ENCODE measurements around the gene UNC13A.
"Not testable (repeated sequence)": the region's sequence is repeated elsewhere in the genome, so short reads cannot be mapped to it uniquely, and the experiment has no call there.

The UNC13A gene

GRCh38 chr19:17575871-17576757, 112.0 kb downstream of the UNC13A start:
- no peak for DNase-seq (ENCODE audit: low read depth in 4 of 4, low spot score in 1 of 4)

- DNase-seq (ENCODE audit: low read depth in 4 of 4, low spot score in 1 of 4): no peak
Observed at GRCh38 chr19:17572638-17573037, 115.5 kb downstream of the UNC13A start.

GRCh38 chr19:17570791-17571190, 117.4 kb downstream of the UNC13A start:
- DNase-seq (ENCODE audit: low read depth in 4 of 4, low spot score in 1 of 4): no peak

DNA sequence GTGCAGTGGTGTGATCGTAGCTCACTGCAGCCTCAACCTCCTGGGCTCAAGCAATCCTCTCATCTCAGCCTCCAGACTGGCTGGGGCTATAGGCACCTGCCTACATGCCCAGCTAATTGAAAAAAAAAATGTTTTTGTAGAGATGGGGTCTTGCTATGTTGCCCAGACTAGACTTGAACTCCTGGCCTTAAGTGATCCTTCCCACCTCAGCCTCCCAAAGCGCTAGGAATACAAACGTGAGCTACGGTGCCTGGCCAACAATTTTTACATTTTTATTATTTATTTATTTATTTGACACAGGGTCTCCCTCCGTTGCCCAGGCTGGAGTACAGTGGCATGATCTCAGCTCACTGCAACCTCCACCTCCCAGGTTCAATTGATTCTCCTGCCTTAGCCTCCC, 117.9 kb downstream of the UNC13A start:
- DNase-seq (ENCODE audit: low read depth in 4 of 4, low spot score in 1 of 4): not testable (repeated sequence)

DNA sequence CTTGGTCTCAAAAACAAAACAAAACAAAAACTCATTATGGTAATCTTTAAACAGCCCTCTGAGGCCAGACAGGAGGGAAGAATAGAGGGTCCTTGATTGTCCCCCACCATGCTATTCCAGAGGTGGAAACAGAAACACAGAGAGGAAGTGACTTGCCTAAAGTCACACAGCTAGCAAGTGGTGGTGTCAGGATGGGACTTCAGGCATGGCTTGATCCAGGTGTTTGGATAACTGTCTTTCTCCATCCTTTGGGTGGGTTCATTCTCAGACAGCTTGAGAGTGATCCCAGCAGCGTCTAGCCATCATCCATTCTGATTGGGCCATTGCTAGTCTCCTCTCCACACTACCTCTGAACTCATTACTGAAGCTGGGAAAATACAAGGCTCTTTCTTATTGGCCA, 120.2 kb downstream of the UNC13A start:
- DNase-seq (ENCODE audit: low read depth in 4 of 4, low spot score in 1 of 4): no peak

- no peak for DNase-seq (ENCODE audit: low read depth in 4 of 4, low spot score in 1 of 4)
Observed at GRCh38 chr19:17565611-17566010, 122.5 kb downstream of the UNC13A start.

- DNase-seq (ENCODE audit: low read depth in 4 of 4, low spot score in 1 of 4): no peak
Observed at GRCh38 chr19:17564781-17565180, 123.4 kb downstream of the UNC13A start.

GRCh38 chr19:17562561-17562960, 125.6 kb downstream of the UNC13A start:
- DNase-seq (ENCODE audit: low read depth in 4 of 4, low spot score in 1 of 4): no peak

- DNase-seq (ENCODE audit: low read depth in 4 of 4, low spot score in 1 of 4): no peak
Observed at GRCh38 chr19:17562097-17562496, 126.1 kb downstream of the UNC13A start.

- no peak for DNase-seq (ENCODE audit: low read depth in 4 of 4, low spot score in 1 of 4)
Observed at GRCh38 chr19:17560205-17560595, 128.0 kb downstream of the UNC13A start.

- no peak for DNase-seq (ENCODE audit: low read depth in 4 of 4, low spot score in 1 of 4)
Observed at GRCh38 chr19:17557466-17557865, 130.7 kb downstream of the UNC13A start.

DNA sequence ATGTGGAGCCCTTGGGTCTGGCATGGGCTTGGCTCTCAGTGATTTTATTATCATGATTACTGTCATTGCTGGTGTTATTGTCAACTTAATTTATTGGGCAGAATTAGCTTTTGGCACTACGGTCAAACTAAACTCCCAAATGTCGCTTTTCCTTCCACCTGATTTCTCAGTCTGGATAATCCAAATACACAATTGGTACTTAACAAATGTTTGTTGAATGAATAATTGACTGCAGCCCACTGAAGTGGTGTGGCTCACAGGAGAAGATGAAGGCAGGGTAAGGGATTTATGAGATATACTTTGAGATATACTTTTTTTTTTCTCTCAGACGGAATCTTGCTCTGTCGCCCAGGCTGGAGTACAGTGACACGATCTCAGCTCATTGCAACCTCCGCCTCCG, 131.2 kb downstream of the UNC13A start:
- DNase-seq (ENCODE audit: low read depth in 4 of 4, low spot score in 1 of 4): no peak

- peak in 3 of 4 experiments; percentile 17 to 28 (median 27) for DNase-seq (ENCODE audit: low read depth in 4 of 4, low spot score in 1 of 4)
Observed at GRCh38 chr19:17555929-17556813, 132.0 kb downstream of the UNC13A start.

DNA sequence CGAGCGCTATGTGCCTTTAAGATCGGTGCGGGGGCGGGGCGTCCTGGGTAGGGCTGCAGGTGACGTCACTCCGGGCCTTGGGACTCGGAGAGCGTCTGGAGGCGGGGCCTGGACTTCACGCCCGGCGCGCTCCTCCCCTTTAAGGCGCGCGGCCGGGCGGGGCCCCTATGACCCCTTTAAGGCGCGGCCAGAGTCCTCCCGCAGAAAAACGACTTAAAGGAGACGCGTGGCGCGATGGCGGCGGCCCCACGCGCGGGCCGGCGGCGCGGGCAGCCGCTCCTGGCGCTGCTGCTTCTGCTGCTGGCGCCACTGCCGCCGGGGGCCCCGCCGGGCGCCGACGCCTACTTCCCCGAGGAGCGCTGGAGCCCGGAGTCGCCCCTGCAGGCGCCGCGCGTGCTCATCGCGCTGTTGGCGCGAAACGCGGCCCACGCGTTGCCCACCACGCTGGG, 132.7 kb downstream of the UNC13A start, which contains the start of gene COLGALT1:
TSS of gene COLGALT1 (plus strand) at position 170 of the 449 bp plus-strand sequence. CDS start at position 235, 65 bp downstream.
- DNase-seq (ENCODE audit: low read depth in 4 of 4, low spot score in 1 of 4): peak; percentile 99 to 100 (median 100)

DNA sequence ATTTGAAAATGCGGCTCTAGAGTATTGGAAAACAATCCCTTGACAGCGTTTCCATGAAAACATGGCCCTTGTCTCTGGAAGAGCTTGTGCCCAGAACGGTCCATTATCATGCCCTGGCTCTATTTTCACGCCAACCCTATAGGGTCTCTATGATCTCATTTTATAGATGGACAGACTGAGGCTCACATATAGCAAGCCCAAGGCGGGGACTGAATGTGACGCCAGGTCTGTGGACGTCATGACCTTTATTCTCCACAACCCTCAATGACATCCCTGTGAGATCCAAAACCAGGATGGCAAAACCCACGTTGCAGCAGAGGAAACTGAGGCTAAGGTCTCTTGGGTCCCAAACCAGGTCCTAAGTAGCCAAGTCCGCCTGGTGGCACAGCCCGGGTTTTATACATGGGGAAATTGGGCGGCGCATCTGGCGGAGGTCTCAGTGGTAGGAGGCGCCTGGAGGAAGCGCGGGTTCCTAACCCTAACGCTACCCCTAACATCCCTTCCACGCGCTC, 133.1 kb downstream of the UNC13A start:
- DNase-seq (ENCODE audit: low read depth in 4 of 4, low spot score in 1 of 4): no peak

- DNase-seq (ENCODE audit: low read depth in 4 of 4, low spot score in 1 of 4): no peak
Observed at GRCh38 chr19:17553256-17553655, 134.9 kb downstream of the UNC13A start.

DNA sequence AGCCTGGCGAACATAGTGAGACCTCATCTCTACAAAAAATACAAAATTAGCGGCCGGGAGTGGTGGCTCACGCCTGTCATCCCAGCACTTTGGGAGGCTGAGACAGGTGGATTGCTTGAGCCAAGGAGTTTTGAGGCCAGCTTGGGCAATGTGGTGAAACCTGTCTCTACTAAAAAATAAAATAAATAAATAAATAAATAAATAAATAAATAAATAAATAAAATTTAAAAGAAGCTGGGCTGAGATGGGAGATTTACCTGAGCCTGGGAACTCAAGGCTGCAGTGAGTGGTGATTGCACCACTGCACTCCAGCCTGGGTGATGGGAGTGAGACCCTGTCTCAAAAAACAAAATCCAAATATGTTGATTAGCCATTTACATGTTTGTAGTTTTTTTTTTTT, 135.4 kb downstream of the UNC13A start:
- DNase-seq (ENCODE audit: low read depth in 4 of 4, low spot score in 1 of 4): not testable (repeated sequence)
